Stimulated activated CD8-positive, alpha-beta memory T cell treated with anti-CD3 and anti-CD28 coated beads, Interleukin-2, amount 100 ng/mL, for 48 hours (primary cell): ENCODE measurements around the gene CENPQ.
"Not testable (repeated sequence)": the region's sequence is repeated elsewhere in the genome, so short reads cannot be mapped to it uniquely, and the experiment has no call there.

Experiments
- DNase-seq, 2 donors: peaks; one replicate each; pipeline ENCODE4 v3.0.0-alpha.2; 2020; ENCODE audit warnings: low read depth in 2 of 2

The CENPQ gene

GRCh38 chr6:49462927-49463611 lies at the start of gene CENPQ, which contains the start of gene MMUT:
TSS of gene CENPQ (plus strand) at chr6:49463370. CDS start at chr6:49470177, 6,807 bp downstream.
TSS of gene MMUT (minus strand) at chr6:49463253. CDS start at chr6:49459466, 3,787 bp downstream.
- DNase-seq: peak; percentile 80 to 81

GRCh38 chr6:49415358-49415757 lies 47.8 kb upstream of the CENPQ start:
- no peak for DNase-seq

GRCh38 chr6:49416195-49416594 lies 47.0 kb upstream of the CENPQ start:
- no peak for DNase-seq

- no peak for DNase-seq
These were observed 39.4 kb upstream of the CENPQ start for GRCh38 chr6:49423817-49424216.

- DNase-seq: no peak
These were observed 33.0 kb upstream of the CENPQ start for GRCh38 chr6:49430187-49430586.

GRCh38 chr6:49430866-49431265 lies 32.3 kb upstream of the CENPQ start:
- DNase-seq: no peak

GRCh38 chr6:49453221-49453620 lies 9.9 kb upstream of the CENPQ start:
- no peak for DNase-seq

GRCh38 chr6:49454787-49455709 lies 8.1 kb upstream of the CENPQ start:
- DNase-seq: no peak

GRCh38 chr6:49457771-49458170 lies 5.4 kb upstream of the CENPQ start:
- DNase-seq: no peak

GRCh38 chr6:49462071-49462470 lies 1.1 kb upstream of the CENPQ start:
- DNase-seq: no peak

GRCh38 chr6:49462599-49462926 lies 607 bp upstream of the CENPQ start:
- no peak for DNase-seq

- no peak for DNase-seq
These were observed 420 bp downstream of the CENPQ start for GRCh38 chr6:49463612-49463967.

GRCh38 chr6:49464691-49465090 lies 1.5 kb downstream of the CENPQ start:
- no peak for DNase-seq

GRCh38 chr6:49468042-49468441 lies 4.9 kb downstream of the CENPQ start:
- DNase-seq: no peak

- DNase-seq: not testable (repeated sequence)
These were observed 13.4 kb downstream of the CENPQ start for GRCh38 chr6:49476564-49476963.

GRCh38 chr6:49479308-49479970 lies 16.3 kb downstream of the CENPQ start:
- DNase-seq: no peak

GRCh38 chr6:49481846-49482245 lies 18.7 kb downstream of the CENPQ start:
- not testable (repeated sequence) for DNase-seq

GRCh38 chr6:49483380-49483779 lies 20.2 kb downstream of the CENPQ start:
- DNase-seq: not testable (repeated sequence)

- DNase-seq: no peak
These were observed 27.5 kb downstream of the CENPQ start for GRCh38 chr6:49490633-49491032.

- no peak for DNase-seq
These were observed 34.1 kb downstream of the CENPQ start for GRCh38 chr6:49497304-49497703.

GRCh38 chr6:49499126-49499525 lies 36.0 kb downstream of the CENPQ start:
- DNase-seq: no peak

- DNase-seq: no peak
These were observed 36.5 kb downstream of the CENPQ start, which contains the start of gene GLYATL3 for GRCh38 chr6:49499623-49500022. TSS of gene GLYATL3 (plus strand) at chr6:49499923. CDS start at chr6:49511991, 12,068 bp downstream.
